ENCODE data around the gene TSPAN5.
"Not testable (repeated sequence)": the region's sequence is repeated elsewhere in the genome, so short reads cannot be mapped to it uniquely, and the experiment has no call there.

The TSPAN5 gene

GRCh38 chr4:98491899-98492559 lies 166.4 kb downstream of the TSPAN5 start:
- DNase-seq (ENCODE audit: low spot score): peak; percentile 30

- no peak for DNase-seq (ENCODE audit: low spot score)
These were observed 168.2 kb downstream of the TSPAN5 start for GRCh38 chr4:98490251-98490650.

GRCh38 chr4:98485816-98486345 lies 172.5 kb downstream of the TSPAN5 start:
- DNase-seq (ENCODE audit: low spot score): no peak

GRCh38 chr4:98484031-98484430 lies 174.4 kb downstream of the TSPAN5 start:
- no peak for DNase-seq (ENCODE audit: low spot score)

- DNase-seq (ENCODE audit: low spot score): no peak
These were observed 175.3 kb downstream of the TSPAN5 start for GRCh38 chr4:98482847-98483806.

GRCh38 chr4:98482503-98482846 lies 175.9 kb downstream of the TSPAN5 start:
- DNase-seq (ENCODE audit: low spot score): no peak

GRCh38 chr4:98481167-98481566 lies 177.2 kb downstream of the TSPAN5 start:
- DNase-seq (ENCODE audit: low spot score): no peak

- no peak for DNase-seq (ENCODE audit: low spot score)
These were observed 177.9 kb downstream of the TSPAN5 start for GRCh38 chr4:98480535-98480934.

GRCh38 chr4:98479590-98479989 lies 178.8 kb downstream of the TSPAN5 start:
- not testable (repeated sequence) for DNase-seq (ENCODE audit: low spot score)

- DNase-seq (ENCODE audit: low spot score): no peak
These were observed 181.5 kb downstream of the TSPAN5 start for GRCh38 chr4:98476891-98477290.

- DNase-seq (ENCODE audit: low spot score): no peak
These were observed 184.0 kb downstream of the TSPAN5 start for GRCh38 chr4:98474408-98474844.

GRCh38 chr4:98473046-98473445 lies 185.4 kb downstream of the TSPAN5 start:
- no peak for DNase-seq (ENCODE audit: low spot score)

- no peak for DNase-seq (ENCODE audit: low spot score)
These were observed 187.6 kb downstream of the TSPAN5 start for GRCh38 chr4:98470831-98471230.

GRCh38 chr4:98470366-98470765 lies 188.0 kb downstream of the TSPAN5 start:
- DNase-seq (ENCODE audit: low spot score): no peak

- no peak for DNase-seq (ENCODE audit: low spot score)
These were observed 188.6 kb downstream of the TSPAN5 start for GRCh38 chr4:98469771-98470170.

- peak; percentile 55 for DNase-seq (ENCODE audit: low spot score)
These were observed 189.7 kb downstream of the TSPAN5 start for GRCh38 chr4:98468709-98469108.

GRCh38 chr4:98467627-98468072 lies 190.8 kb downstream of the TSPAN5 start:
- DNase-seq (ENCODE audit: low spot score): peak; percentile 77

GRCh38 chr4:98466868-98467599 lies 191.4 kb downstream of the TSPAN5 start:
- no peak for DNase-seq (ENCODE audit: low spot score)

- DNase-seq (ENCODE audit: low spot score): no peak
These were observed 195.9 kb downstream of the TSPAN5 start for GRCh38 chr4:98462487-98462886.

GRCh38 chr4:98461121-98461865 lies 197.1 kb downstream of the TSPAN5 start:
- not testable (repeated sequence) for DNase-seq (ENCODE audit: low spot score)

- DNase-seq (ENCODE audit: low spot score): not testable (repeated sequence)
These were observed 201.0 kb downstream of the TSPAN5 start for GRCh38 chr4:98457422-98457821.

All from AG08395 (cell line).